Cerebellar cortex (tissue), 1 donor: ENCODE data around the gene MYD88.

Experiments used
- DNase-seq: peaks from one replicate; pipeline ENCODE4 v3.0.0-alpha.2; 2015; ENCODE audit warnings: low spot score

MYD88 gene

DNA sequence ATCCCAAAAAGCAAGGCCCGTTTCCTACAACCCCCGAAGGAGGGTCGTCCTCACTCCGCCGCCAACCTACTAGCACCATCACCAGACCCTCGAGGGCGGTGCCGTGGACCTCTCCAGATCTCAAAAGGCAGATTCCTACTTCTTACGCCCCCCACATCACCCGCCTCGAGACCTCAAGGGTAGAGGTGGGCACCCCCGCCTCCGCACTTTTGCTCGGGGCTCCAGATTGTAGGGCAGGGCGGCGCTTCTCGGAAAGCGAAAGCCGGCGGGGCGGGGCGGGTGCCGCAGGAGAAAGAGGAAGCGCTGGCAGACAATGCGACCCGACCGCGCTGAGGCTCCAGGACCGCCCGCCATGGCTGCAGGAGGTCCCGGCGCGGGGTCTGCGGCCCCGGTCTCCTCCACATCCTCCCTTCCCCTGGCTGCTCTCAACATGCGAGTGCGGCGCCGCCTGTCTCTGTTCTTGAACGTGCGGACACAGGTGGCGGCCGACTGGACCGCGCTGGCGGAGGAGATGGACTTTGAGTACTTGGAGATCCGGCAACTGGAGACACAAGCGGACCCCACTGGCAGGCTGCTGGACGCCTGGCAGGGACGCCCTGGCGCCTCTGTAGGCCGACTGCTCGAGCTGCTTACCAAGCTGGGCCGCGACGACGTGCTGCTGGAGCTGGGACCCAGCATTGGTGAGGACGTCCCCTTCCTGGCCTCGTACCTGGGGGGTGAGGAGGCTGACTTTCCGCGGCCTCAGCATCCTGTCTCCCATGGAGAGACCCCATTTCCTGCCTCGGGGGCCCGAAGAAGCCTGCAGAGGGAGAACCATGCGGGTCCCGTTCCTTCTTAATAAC lies at the start of gene MYD88:
Gene MYD88, plus strand, starts transcription at position 313 of the 842 bp plus-strand sequence. Its CDS starts 40 bp downstream, at position 353.
- peak; percentile 39 for DNase-seq

DNA sequence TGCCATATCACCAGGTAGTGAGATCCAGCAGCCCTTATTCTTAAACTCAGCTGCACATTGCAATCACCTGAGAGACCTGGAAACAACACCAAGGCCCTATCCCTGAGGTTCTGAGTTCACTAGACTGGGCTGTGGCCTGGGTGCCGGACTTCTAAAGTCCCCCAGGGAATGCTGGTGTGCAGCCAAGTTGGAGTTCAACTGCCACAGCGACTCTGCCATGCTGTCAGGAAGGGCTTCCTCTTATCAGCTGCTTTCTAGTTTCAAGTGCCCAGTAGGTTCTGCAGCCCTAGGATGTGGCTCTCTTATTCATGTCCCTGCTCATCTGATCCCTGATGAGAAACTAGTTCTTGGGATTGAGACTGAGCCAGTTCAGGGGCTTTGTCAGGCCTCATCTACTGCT lies 49.3 kb upstream of the MYD88 start:
- DNase-seq, result no peak

GRCh38 chr3:38090453-38090852 lies 48.0 kb upstream of the MYD88 start:
- no peak for DNase-seq

DNA sequence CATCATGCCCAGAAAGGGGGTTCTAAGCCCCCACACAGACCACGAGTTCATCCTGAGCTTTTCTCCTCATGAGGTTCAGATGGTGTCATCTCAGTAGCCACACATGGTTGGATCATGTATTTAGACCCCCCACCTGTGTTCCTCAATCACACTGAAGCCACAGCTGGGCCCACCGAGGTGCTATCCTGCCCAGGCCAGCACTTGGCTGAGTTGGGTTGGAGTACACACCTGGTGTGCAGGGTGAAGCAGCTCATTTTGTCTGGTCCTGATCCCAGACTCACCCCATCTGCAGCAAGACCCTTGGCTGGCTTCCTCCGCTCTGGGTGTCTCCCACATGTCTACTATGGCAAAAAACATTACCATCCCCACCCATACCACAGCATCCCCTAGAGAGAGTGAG lies 43.5 kb upstream of the MYD88 start:
- no peak for DNase-seq

DNA sequence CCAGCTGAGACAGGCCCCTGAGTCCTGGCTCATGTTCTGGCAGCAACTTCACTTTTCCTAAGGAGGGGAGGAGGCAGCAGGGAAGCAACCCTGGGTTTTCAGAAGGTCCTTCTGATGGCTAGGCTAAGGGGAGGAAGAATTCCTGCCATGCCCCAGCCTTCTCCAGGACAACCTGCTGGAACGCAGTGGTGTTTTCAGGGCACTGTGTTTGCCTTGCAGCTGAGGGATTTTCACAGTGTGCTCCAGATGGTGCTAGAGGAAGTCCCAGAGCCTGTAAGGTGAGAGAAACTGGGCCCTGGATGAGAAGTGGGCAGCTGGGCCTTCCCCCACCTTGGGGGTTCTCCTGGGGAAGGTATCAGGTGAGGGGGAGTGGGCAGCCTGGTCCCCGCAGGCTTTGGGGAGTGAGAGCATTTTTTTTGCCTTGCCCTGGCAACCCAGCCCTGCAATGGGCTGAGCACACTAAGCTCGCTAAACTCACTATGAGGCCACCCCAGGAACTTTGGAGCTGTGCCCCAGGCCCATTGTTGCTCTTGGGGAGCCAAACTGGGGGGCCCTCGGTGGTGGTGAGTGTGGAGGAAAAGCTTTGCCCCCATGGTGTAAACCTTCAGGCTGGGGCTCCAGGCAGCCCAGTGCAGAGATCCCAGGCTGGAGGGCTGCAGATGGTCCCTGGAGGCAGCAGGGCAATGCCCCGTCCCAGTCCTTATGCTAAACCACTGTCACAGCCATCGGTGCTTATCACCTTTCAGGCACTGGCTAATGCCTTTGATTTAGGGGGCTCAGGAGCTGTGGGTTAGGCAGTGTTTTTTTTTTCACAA lies 42.6 kb upstream of the MYD88 start:
- DNase-seq, result no peak

- DNase-seq, result no peak
These were observed 40.8 kb upstream of the MYD88 start for GRCh38 chr3:38097446-38098375.

GRCh38 chr3:38098376-38098723 lies 40.1 kb upstream of the MYD88 start:
- no peak for DNase-seq

GRCh38 chr3:38099518-38099917 lies 38.9 kb upstream of the MYD88 start:
- no peak for DNase-seq

GRCh38 chr3:38100498-38100897 lies 38.0 kb upstream of the MYD88 start:
- DNase-seq, result no peak

GRCh38 chr3:38101811-38102443 lies 36.5 kb upstream of the MYD88 start:
- DNase-seq, result no peak

GRCh38 chr3:38102444-38102814 lies 36.0 kb upstream of the MYD88 start:
- DNase-seq, result no peak

- no peak for DNase-seq
These were observed 32.9 kb upstream of the MYD88 start for GRCh38 chr3:38105525-38105924.

- no peak for DNase-seq
These were observed 30.4 kb upstream of the MYD88 start for GRCh38 chr3:38107911-38108648.

- DNase-seq, result no peak
These were observed 29.5 kb upstream of the MYD88 start for GRCh38 chr3:38108649-38109579.

GRCh38 chr3:38109580-38110313 lies 28.7 kb upstream of the MYD88 start:
- DNase-seq, result no peak

DNA sequence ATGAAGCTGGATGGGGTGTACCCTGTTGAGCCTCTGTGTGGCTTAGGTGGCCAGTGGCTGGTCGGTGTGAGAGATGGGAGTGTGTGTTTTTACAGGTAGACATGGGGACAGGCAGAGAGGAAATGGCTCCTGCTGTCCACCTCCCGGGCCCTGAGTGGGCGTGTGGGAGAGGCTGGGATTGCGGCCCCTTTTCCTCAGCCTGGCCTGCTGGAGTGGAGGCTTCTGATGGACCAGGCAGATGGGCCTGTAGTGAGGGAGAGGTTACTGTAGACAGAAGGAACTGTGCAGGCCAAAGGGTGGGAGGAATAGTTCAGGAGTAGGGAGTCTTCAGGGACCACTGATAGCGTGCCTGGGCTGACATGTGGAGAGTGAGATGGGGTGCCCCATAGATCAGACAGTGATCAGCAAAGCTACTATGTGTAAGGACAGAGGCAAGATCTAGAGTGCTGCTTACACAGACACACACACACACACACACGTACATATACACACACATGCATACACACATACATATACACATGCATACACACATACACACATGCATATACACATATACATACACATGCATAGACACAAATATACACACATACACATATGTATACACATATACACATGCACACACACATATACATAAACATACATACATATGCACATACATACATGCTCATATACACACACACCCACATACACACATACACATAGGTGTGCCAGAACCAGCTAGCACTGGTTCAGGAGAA lies 28.0 kb upstream of the MYD88 start:
- no peak for DNase-seq

DNA sequence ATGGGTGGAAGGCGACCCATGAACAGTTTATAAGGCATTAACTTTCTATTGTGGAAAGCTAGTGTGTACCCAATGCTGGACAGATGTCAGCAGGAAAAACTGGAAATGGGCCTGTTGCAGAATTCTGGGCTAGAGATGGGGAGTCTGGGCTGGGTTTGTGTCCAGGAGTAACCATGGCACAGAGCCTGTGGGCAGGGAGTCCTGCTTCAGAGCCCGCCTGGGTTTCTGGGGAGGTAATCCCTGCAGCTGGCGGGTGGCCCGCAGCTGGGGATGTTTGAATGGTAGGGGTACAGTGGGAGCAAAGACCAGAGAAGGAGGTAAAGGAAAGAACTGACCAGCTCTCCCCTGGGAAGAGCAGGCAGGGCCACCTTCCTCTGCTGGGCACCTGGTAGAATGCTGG lies 27.3 kb upstream of the MYD88 start:
- no peak for DNase-seq

DNA sequence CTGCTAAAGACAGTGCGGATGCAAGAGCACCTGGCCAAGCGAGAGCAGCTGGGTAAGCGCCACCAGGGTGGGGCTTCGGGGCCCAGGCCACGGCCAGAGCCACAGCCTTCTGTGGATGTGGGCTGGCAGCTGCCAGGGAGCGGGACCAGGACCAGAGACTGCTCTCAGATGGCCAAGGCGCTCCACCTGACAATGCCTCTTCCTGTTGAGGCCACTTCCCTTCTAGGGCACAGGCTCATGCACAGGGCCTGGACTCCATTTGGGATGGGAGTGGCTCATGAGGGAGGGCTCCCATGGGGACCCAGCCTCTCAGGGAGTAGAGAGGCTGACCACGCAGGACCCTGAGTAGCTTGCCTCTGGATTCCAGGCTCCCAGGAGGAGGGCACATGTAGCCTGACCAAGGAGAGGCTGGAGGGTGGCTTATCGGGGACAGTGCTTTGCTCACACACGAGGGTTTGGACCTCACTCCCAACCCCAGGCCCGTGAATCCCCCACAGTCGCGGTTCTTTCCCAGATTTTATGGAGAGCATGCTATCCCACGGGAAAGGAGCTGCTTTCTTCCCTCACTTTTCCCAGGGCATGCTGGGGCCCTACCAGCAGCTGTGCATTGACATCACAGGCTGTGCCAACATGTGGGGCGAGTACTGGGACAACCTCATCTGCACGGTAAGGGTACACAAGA lies 26.6 kb upstream of the MYD88 start:
- DNase-seq, result no peak
